NT2/D1 (cell line): ENCODE data around the gene GLRX.
"Not testable (repeated sequence)": the region's sequence is repeated elsewhere in the genome, so short reads cannot be mapped to it uniquely, and the experiment has no call there.

Experiments used
- DNase-seq: peaks from one replicate; pipeline ENCODE4 v3.0.0-alpha.2; 2011; ENCODE audit warnings: low read depth, low spot score
- H3K27me3 ChIP-seq: 2 replicates; pipeline ENCODE4 v1.6.0; 2011; ENCODE audit warnings: mild to moderate bottlenecking; ENCODE audit not compliant: insufficient read length, insufficient read depth
- H3K36me3 ChIP-seq: 2 replicates; pipeline ENCODE4 v1.6.1; 2011; ENCODE audit warnings: mild to moderate bottlenecking, low read length, mixed read lengths; ENCODE audit not compliant: insufficient read depth, insufficient read length
- H3K4me1 ChIP-seq: 2 replicates; pipeline ENCODE4 v1.5.1; 2011; ENCODE audit not compliant: insufficient read depth, insufficient read length
- H3K4me3 ChIP-seq: 2 replicates; pipeline ENCODE4 v1.5.1; 2011; ENCODE audit warnings: low read depth; ENCODE audit not compliant: insufficient read length
- H3K9ac ChIP-seq: 2 replicates; pipeline ENCODE4 v1.6.0; 2011; ENCODE audit warnings: low read depth; ENCODE audit not compliant: insufficient read length
- H3K9me3 ChIP-seq: 2 replicates; pipeline ENCODE4 v1.5.1; 2011; ENCODE audit warnings: mild to moderate bottlenecking, low read length; ENCODE audit not compliant: insufficient read depth
- SUZ12 ChIP-seq: IDR thresholded peaks from 2 replicates; pipeline ENCODE4 v1.6.1; 2011; ENCODE audit not compliant: insufficient read length, insufficient read depth; ENCODE audit errors: extremely low read depth
- YY1 ChIP-seq: IDR thresholded peaks from 2 replicates; pipeline ENCODE4 v1.6.1; 2011; ENCODE audit not compliant: insufficient read length, insufficient read depth
- ZNF274 ChIP-seq: IDR thresholded peaks from 2 replicates; pipeline ENCODE4 v1.6.1; 2011; ENCODE audit warnings: mild to moderate bottlenecking, low read depth, low read length

Gene GLRX

DNA sequence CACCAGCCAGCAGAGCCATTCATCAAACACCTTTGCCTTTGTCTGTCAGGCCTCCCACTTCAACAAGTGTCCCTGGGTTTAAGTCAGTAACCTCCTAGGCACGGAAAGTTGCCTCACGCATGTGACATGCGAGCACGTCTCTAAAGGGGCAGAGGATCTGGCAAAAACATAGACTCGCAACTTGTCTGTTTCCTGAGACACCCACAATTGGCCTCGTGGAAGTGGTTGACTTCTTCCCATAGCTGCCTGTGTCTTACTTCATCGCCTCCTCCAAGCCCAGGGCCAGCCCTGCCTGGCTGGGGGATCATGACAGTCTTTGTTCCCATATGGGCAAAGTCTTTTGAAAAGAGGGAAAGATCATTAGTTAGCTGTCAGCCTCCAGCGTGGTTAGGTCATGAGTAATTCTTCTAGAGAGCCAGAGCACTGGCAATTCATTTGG is 35.5 kb upstream of the GLRX start:
- Histone ChIP-seq H3K4me1 (no peaks in the 10 kb centered on the region), H3K4me3 (no peak overlapping the region), H3K9ac (no peak overlapping the region), H3K9me3 (no peaks in the 10 kb centered on the region), H3K27me3 (no peaks in the 10 kb centered on the region), H3K36me3 (no peaks in the 10 kb centered on the region)
- DNase-seq = no peak
- TF ChIP-seq YY1 (no peak), SUZ12 (no peak), ZNF274 (no peak)

DNA sequence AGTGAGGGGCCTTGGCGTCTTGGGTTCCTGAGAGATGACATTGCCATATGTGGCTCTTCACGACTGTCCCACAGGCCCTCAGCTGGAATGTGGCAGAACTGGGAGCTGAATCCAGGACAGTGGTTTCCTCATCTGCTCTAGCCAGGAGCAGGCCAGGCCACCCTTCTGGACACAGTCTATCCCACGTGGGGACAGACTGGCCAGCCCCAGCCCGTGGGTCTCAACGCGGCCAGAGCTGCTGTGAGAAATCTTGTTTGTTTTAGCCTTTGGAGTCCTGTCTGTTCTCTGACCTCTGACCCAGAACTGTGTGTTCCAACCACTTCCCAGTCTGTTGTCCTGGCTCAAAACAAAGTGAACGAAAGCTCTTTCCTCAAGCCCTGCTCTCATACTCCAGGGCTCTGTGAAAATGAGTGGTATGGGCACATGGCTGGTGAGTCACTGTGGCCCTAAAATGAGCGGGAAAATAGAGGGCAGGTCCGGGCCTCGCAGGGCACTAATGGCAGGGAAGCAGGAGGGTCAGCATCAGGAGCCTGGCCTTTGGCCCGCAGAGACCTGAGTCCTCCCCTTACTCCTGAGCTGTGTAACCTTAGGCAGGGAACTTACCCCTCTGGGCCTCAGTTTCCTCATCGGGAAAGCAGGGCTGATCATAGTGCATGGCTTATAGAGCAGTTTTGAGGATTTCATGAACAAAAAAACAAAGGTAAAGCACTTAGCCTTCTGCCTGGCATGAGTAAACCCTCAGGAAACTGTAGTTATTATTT is 34.8 kb upstream of the GLRX start:
- TF ChIP-seq ZNF274 (no peak), SUZ12 (no peak), YY1 (no peak)
- no peak for DNase-seq

DNA sequence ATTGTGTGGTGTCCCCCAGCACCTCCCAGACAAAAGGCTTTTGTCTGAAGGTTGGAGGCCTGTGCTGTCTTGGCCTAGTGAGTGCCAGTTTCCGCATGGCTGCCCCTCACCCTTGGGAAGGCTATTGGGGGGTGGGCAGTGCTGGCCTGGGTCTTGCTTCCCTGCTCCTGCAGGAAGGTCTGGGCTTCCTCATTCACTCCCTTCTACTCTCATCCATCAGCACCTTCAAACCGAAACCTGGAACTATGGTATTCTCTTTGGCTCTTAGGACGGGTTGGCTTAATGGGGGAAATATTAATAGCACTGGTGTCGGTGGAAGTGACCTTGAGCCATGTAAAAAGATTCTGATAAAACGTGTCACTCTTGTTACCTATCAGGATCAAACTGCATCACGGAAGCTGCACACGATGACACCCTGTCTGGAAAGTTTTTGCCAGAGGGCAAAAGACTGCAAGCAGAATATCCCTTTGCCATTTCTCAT is 34.0 kb upstream of the GLRX start:
- H3K27me3 ChIP-seq = no peaks in the 10 kb centered on the region
- no peak overlapping the region for H3K4me3 ChIP-seq
- DNase-seq = no peak
- no peaks in the 10 kb centered on the region for H3K4me1 ChIP-seq
- no peaks in the 10 kb centered on the region for H3K9me3 ChIP-seq
- H3K9ac ChIP-seq = no peak overlapping the region
- H3K36me3 ChIP-seq = no peaks in the 10 kb centered on the region
- TF ChIP-seq ZNF274 = no peak

More for the DNA sequence above, 34.8 kb upstream of the GLRX start:
- Histone ChIP-seq H3K4me1 (no peaks in the 10 kb centered on the region), H3K9me3 (no peaks in the 10 kb centered on the region), H3K4me3 (no peak overlapping the region), H3K9ac (no peak overlapping the region), H3K36me3 (no peaks in the 10 kb centered on the region), H3K27me3 (no peaks in the 10 kb centered on the region)

DNA sequence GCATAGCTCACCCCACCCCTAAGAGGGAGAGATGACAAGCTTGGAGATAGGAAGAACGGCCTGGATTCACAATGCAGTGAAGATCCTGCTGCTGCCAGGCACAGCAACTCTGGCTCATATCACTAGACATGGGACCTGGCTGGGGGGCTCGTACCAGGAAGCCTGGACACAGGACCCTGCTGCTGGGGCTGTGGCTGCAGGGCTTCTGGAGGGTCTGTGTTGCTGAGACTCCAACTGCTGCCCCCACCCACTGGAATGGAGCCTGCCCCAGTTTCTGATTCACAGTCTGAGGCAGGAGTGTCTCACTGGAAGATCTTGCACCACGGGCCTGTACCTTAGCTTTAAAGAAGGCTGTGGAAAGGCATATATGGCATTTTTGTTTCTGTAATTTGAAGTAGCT is 31.0 kb upstream of the GLRX start:
- Histone ChIP-seq H3K4me1 (no peaks in the 10 kb centered on the region), H3K9me3 (0 out of 2 replicates have a peak, but pooled peaks cover 5% of the 10 kb centered on the region), H3K27me3 (no peaks in the 10 kb centered on the region), H3K9ac (no peak overlapping the region), H3K4me3 (no peak overlapping the region), H3K36me3 (no peaks in the 10 kb centered on the region)
- no peak for DNase-seq
- no peak for TF ChIP-seq YY1
- no peak for TF ChIP-seq ZNF274
- TF ChIP-seq SUZ12 = no peak

DNA sequence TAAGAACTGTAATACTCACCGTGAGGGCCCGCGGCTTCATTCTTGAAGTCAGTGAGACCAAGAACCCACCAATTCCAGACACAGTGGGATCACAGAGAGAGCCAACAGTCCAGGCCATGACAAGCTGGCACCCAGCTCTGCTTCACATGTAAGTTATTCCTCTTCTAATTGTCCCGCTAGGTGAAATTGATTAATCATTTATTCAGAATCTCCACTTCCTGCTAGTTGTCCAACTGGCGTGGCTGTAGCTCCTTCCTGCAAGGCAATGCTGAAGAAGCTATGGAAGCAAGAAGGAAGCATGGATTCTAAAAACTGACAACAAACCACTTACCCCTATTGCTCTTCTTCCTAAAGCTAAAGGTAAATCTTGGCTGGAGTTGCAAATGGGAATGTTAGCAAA is 30.0 kb upstream of the GLRX start:
- DNase-seq = no peak
- Histone ChIP-seq H3K4me1 (no peaks in the 10 kb centered on the region), H3K9me3 (0 out of 2 replicates have a peak, but pooled peaks cover 5% of the 10 kb centered on the region), H3K36me3 (no peaks in the 10 kb centered on the region), H3K4me3 (no peak overlapping the region), H3K27me3 (no peaks in the 10 kb centered on the region), H3K9ac (no peak overlapping the region)
- TF ChIP-seq SUZ12 = no peak
- TF ChIP-seq ZNF274 = no peak
- no peak for TF ChIP-seq YY1

DNA sequence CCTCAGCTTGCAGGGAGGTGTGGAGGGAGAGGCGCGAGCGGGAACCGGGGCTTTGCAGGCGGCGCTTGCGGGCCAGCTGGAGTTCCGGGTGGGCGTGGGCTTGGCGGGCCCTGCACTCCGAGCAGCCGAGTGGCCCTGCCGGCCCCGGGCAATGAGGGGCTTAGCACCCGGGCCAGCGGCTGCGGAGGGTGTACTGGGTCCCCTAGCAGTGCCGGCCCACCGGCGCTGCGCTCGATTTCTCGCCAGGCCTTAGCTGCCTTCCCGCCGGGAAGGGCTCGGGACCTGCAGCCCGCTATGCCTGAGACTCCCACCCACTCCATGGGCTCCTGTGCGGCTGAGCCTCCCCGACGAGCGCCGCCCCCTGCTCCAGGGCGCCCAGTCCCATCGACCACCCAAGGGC is 28.6 kb upstream of the GLRX start:
- not testable (repeated sequence) for H3K9me3 ChIP-seq, H3K27me3 ChIP-seq, DNase-seq, H3K9ac ChIP-seq, H3K4me3 ChIP-seq, H3K4me1 ChIP-seq, H3K36me3 ChIP-seq

DNA sequence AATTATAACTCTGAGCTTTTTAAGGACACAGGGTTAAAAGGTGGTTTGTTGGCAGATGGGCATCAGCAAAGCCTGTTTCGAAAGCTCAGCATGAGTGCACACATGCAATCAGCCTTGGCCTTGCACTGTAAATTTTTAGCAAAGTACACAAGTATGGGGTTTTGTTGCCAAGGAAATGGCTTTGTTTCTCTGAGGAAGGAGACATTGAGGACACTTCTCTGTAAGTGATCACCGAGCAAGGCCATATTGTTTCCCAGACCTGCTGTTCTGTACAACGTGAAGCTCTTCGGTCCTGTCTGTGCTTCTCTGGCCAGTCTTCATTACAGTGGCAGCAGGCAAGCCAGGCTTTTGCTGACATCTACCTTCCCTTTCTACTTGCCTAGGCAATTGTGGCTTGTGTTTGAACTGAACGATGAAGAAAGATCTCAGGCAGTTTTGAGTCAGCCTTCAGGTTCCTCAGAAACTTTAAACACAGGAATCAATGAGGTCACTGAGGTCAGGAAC is 27.9 kb upstream of the GLRX start:
- Histone ChIP-seq H3K4me1 (no peaks in the 10 kb centered on the region), H3K9me3 (0 out of 2 replicates have a peak, but pooled peaks cover 5% of the 10 kb centered on the region), H3K9ac (no peak overlapping the region), H3K4me3 (no peak overlapping the region), H3K36me3 (no peaks in the 10 kb centered on the region), H3K27me3 (no peaks in the 10 kb centered on the region)
- DNase-seq = no peak
- TF ChIP-seq YY1 = no peak
- TF ChIP-seq ZNF274 = no peak
- TF ChIP-seq SUZ12 = no peak
